Body of pancreas (tissue), 4 donors: Measurements from ENCODE around the gene TOMM6.

Experiments used
- POLR2A ChIP-seq, 3 donors: fragments of 450-650 bp; IDR thresholded peaks; one replicate each; pipeline ENCODE4 v1.6.1; 2016; ENCODE audit warnings: antibody characterized with exemption in 3 of 3, mild to moderate bottlenecking in 2 of 3
- TF ChIP-seq, protein P1 (sequence below), 7 experiments: fragments of 450-650 bp in 4 of 7; fragments of 200-600 bp in 3 of 7; sonication (generic) in 3 of 7; IDR thresholded peaks; one replicate each; pipeline ENCODE4 v1.5.1; 2016 to 2019; ENCODE audit warnings: antibody characterized with exemption in 7 of 7

DNA sequence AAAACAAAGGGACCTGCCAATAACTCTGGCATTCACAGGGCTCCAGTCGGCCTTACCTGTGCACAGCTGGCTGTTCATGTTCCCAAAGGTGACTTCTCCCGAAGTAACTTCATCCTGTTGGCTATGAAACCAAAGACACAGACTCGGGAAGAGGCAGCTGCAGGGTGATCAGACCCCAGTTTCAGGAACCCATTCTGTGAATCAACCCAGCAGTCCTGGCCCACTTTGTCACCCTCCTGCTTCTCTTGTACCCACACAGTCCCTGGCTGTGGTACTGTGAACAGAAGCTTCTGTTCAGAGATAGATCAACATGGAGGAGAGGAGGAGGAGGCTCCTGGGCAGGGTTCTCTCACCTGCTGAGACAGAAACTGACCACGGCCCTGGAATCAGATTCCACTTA is 31.6 kb upstream of the TOMM6 start:
- TF ChIP-seq, protein P1, sequence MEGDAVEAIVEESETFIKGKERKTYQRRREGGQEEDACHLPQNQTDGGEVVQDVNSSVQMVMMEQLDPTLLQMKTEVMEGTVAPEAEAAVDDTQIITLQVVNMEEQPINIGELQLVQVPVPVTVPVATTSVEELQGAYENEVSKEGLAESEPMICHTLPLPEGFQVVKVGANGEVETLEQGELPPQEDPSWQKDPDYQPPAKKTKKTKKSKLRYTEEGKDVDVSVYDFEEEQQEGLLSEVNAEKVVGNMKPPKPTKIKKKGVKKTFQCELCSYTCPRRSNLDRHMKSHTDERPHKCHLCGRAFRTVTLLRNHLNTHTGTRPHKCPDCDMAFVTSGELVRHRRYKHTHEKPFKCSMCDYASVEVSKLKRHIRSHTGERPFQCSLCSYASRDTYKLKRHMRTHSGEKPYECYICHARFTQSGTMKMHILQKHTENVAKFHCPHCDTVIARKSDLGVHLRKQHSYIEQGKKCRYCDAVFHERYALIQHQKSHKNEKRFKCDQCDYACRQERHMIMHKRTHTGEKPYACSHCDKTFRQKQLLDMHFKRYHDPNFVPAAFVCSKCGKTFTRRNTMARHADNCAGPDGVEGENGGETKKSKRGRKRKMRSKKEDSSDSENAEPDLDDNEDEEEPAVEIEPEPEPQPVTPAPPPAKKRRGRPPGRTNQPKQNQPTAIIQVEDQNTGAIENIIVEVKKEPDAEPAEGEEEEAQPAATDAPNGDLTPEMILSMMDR (IDR thresholded peaks at IDR 0.05) = no peak
- no peak for TF ChIP-seq POLR2A (IDR thresholded peaks at IDR 0.05)
